NK-92 treated with Interleukin-12 subunit alpha and Interleukin-12 subunit beta, amount 100 ng/mL, for 24 hours (cell line): ENCODE results near the gene FAM241A.

ENCODE experiments used
- DNase-seq: peaks from one replicate; lab custom pipeline; 2025; lab: John Stamatoyannopoulos, UW

The FAM241A gene

DNA sequence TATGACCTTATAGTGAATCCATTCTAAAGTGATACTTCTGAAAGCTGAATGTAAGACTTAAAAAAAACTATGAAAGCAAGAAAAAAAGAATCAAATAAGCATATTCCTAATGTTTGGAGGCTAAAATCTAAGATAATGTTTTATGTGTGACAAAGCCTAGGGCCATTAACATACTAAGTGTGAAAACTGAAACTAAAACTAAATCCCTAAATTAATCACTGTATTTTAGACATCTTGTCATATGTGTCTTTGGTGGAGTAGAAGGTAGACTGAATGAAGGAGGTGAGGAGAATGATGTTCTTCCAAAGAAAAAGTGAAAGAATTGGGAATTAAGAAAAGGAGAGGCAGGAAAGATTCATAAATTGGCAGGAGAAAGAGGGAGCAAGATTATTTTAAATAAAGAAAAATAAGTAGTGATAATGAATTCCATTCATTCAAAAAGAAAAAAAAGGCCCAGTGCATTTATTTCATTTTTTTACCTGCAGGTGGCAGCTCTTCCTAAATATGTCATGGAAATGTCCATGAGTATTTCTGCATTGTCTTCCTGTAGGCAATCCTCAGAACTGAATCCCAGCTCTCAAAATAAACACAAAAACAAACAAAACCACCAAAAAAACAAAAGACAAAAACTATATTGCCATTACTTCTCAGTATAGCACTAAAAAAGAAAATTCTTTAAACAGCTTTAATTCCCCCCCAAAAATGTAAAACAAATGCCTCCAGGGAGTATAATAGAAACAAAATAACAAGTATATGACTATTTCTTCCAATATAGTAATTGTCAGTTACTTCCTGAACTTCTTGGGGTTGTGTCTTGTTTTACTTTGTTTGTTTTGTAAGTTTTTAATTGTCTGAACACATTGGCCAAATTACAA lies 69.4 kb downstream of the FAM241A start:
- DNase-seq, result no peak

DNA sequence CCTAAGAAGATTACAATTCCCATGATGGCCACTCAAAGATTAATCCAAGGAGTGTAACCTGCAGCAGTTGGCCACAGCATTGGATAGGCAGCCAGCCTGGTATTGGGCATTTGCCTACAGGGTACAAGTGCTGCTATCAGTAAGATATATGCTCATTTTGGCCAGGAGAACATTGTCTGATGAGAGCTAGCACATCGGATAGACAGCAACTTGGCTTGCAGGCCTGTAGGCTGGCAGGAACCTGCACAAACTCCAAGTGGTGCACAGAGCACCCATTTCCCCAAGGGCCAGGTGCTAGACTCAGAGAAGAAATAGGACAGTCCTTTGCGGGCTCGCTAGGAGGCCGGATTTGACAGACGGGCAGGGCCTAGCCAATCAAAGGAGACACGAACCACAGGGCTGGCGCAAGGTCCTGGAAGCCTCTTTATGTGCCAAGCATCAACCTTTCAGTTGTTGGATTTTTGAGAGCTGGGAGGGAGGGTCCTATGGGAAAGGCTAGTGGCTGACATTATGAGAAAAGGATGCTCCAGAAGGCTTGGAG lies 74.6 kb downstream of the FAM241A start:
- no peak for DNase-seq

DNA sequence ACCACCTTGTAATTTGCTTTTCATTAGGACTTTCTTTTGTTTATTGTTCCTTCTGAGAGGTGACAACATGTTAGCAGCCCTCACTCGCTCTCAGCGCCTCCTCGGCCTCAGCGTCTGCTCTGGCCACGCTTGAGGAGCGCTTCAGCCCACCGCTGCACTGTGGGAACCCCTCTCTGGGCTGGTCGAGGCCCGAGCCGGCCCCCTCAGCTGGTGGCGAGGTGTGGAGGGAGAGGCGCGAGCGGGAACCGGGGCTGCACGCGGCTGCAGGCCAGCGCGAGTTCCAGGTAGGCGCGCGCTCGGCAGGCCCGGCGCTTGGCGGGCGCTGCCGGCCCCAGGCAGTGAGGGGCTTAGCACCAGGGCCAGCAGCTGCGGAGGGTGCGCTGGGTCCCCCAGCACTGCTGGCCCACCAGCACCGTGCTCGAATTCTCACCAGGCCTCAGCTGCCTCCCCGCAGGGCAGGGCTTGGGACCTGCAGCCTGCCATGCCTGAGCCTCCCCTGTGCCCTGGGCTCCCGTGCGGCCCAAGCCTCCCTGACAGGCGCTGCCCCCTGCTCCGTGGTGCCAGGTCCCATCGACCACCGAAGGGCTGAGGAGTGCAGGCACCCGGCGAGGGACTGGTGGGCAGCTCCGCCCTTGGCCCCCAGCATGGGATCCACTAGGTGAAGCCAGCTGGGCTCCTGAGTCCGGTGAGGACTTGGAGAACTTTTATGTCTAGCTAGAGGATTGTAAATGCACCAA lies 77.1 kb downstream of the FAM241A start:
- no peak for DNase-seq

DNA sequence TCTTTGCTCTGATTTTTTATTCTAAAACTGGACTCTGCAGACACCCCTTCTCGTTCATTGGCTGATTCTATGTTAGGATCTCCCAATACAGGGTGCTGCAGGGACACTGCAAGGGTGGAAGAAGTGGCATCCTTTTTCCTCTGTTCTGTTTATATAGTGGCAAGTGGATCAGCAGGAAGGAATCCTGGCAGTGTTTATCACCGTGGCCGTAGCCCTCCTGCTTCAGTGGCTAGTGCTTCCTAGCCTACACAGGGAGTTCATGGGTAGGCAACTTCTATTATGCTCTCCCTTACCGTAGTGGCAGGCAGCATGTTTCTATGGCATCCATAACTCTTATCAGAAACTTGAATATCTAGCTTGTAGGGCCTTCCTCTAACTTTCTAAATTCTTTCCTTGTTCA lies 79.9 kb downstream of the FAM241A start:
- no peak for DNase-seq

DNA sequence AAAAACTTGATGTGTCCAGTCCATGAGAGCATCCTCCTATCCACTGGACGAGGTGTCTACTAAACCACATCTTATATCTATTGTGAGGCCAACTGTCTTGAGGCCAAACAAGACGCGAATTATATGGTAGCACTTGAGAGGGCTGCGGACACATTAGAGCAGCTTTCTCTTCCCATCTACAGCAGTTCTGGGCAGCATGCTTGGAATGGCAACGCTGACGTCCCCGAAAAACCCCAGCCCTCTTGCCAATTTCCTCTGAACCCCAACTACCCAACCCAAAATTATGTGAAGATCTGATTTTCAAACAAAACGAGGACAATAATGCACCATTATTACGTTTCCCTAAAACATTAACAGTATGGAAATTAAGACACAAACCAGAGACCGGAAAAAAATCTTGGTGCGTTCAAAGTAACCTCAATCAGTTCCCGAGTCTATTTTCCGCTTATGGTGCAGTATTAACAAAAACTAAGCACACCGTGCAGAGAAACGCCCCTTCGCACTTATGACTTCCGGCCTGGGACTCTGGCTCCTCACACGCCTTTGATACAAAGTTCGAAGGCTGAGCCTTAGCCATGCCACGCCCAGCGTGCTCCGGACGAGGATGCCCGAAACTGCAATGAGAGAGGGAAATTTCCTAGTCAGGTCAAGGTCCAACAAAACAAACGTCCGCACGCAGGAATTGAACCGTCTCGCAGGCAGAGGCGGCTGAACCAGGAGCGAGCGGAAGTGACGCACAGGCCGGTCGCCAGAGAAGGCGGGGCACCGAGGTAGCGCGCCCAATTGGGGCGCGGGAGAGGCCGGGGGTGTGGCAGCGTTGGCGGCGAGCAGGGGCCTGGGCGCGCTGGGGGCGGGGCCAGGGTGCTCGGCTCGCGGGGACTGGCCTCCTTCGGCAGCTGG lies 85.9 kb downstream of the FAM241A start:
- peak; percentile 93 for DNase-seq

DNA sequence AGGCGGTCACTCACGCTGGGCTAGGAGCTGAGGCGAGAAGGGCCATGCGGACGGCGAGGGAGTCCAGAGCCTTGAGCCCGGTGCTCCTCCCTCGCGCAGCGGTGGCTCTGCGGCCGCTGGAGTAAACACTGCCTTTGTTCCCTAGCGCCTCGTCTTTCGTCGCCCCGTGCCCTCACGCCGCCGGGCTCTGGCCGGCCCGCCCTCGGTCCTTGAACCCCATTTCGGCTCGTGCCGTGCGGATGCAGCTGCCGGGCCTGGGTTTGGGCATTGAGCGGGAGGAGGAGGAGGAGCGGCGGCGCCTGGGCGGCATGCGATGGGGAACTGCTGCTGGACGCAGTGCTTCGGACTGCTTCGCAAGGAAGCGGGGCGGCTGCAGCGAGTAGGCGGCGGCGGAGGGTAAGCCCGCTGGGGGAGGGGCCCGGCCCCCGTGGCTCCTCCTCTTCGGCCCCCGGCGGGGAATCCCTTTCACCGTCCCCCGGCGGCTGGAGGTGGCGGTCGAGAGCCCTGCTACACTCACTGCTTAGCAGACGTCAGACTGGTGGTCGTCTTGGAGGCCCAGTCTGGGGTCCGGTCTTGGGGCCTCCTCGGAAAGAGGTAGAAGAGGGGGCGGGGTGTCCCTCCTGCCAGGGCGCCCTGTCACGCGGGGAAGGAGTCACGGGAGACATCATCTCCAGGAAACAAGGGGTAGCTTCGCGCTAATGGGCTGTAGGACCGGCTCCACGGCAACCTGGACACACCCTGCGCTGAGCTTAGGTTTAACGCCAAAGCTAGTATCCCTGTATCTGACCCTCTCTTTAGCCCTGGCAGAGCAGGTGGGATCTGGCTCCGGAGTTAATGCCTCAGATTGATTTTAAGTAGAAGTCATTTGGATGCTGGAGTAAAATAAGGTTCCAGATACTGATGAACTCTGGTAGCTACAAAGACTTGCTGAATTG lies 86.8 kb downstream of the FAM241A start, which contains the start of gene AP1AR:
AP1AR (plus strand) TSS at position 9 of the 935 bp plus-strand sequence; CDS start at position 314, 305 bp downstream.
- peak; percentile 79 for DNase-seq

DNA sequence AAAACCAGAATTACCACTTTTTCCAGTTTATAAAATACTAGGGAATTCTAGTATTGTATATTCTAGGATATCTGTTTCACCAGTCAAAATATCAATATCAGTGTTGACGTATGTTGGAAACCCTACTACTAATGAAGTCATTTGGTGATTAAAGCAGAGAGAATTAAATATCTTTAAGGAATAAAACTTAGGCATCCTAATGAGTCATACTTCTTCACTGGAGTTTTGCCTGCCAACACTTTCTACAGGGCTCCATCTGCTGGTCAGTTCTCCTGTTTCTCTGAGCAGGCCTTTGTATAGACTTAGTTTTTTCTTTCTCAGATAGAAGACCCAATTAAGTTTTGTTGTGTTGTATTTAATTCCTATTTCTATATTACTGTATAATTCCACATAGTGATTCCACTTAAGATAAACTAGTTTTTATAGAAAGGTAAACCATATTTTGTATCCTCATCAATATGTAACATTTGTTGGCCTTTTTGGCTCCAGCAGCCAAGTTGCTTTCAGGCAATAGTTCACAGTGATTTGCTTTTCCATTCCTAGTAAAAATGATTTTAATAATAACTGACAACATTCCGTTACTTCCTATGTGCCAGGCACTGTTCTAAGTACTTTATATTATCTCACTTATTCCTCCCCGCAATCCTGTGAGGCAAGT lies 89.8 kb downstream of the FAM241A start:
- DNase-seq, result no peak

DNA sequence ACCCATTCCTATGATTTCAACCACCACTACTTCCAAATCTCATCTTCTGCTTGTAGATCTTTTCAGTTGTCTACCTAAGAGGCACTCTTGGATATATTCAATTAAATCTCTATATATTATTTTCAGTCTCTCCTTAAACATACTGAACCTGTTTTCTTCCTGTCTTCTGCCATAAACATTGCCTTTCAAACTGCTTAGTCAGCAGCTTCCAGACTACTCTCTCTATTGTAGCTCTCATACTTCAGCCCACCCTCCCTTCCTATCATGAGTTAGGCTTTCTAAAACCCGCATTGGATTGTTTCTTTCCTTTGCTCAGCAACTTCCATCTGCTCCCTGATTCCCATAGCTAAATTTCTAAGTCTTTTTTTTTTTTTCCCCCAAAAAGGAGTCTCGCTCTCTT lies 90.8 kb downstream of the FAM241A start:
- no peak for DNase-seq

DNA sequence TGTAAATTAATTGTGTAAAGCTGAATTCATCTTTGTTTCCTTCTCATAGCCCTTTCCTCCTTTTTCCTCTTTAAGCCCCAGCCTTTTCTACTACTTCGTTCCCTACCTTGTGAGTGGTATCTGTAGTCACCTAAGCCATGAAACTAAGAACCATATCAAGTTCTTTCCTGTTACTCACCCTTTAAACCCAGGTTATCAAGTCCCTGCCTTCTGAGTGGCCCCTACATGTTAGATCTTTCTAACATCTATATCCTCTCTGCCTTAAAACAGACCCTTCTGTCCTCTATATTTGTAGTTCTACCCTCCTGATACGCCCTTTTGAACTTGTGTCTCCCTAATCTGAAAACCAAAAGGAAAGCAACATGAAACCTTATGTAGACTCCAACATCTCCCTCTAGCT lies 93.6 kb downstream of the FAM241A start:
- DNase-seq, result no peak
